ENCODE data around the gene SPEF2.

DNA sequence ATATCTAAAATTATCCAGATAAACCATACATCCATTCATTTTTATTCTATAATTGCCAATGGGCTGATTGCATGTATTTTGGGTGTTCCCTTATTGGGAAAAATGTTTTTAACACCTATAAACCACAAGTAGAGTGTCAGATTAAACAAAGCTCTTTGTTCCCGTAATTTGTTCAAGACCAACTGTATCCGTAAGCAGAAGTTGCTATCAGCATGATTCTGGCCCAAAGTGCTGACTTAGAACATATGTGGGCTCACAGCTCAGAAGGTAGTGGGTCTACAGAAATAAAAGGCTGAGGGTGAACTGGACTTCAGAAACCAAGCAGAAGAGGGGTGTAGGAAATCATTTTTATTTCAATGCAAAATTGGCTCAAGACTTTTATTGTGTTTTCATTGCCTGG, 215.6 kb downstream of the SPEF2 start:
- TF ChIP-seq, protein P1, sequence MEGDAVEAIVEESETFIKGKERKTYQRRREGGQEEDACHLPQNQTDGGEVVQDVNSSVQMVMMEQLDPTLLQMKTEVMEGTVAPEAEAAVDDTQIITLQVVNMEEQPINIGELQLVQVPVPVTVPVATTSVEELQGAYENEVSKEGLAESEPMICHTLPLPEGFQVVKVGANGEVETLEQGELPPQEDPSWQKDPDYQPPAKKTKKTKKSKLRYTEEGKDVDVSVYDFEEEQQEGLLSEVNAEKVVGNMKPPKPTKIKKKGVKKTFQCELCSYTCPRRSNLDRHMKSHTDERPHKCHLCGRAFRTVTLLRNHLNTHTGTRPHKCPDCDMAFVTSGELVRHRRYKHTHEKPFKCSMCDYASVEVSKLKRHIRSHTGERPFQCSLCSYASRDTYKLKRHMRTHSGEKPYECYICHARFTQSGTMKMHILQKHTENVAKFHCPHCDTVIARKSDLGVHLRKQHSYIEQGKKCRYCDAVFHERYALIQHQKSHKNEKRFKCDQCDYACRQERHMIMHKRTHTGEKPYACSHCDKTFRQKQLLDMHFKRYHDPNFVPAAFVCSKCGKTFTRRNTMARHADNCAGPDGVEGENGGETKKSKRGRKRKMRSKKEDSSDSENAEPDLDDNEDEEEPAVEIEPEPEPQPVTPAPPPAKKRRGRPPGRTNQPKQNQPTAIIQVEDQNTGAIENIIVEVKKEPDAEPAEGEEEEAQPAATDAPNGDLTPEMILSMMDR (IDR thresholded peaks at IDR 0.05), result no peak
- TF ChIP-seq POLR2AphosphoS5 (IDR thresholded peaks at IDR 0.05; ENCODE audit: low read depth, low read length) (no peak), SIN3A (IDR thresholded peaks at IDR 0.05; ENCODE audit: borderline replicate concordance, insufficient read depth, low read depth, low read length) (no peak)
- TF ChIP-seq, protein P2, sequence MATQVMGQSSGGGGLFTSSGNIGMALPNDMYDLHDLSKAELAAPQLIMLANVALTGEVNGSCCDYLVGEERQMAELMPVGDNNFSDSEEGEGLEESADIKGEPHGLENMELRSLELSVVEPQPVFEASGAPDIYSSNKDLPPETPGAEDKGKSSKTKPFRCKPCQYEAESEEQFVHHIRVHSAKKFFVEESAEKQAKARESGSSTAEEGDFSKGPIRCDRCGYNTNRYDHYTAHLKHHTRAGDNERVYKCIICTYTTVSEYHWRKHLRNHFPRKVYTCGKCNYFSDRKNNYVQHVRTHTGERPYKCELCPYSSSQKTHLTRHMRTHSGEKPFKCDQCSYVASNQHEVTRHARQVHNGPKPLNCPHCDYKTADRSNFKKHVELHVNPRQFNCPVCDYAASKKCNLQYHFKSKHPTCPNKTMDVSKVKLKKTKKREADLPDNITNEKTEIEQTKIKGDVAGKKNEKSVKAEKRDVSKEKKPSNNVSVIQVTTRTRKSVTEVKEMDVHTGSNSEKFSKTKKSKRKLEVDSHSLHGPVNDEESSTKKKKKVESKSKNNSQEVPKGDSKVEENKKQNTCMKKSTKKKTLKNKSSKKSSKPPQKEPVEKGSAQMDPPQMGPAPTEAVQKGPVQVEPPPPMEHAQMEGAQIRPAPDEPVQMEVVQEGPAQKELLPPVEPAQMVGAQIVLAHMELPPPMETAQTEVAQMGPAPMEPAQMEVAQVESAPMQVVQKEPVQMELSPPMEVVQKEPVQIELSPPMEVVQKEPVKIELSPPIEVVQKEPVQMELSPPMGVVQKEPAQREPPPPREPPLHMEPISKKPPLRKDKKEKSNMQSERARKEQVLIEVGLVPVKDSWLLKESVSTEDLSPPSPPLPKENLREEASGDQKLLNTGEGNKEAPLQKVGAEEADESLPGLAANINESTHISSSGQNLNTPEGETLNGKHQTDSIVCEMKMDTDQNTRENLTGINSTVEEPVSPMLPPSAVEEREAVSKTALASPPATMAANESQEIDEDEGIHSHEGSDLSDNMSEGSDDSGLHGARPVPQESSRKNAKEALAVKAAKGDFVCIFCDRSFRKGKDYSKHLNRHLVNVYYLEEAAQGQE (IDR thresholded peaks at IDR 0.05; ENCODE audit: insufficient read depth in 1 of 2, low read depth in 2 of 2, low read length in 1 of 2), result no peak
